Stimulated activated CD8-positive, alpha-beta memory T cell treated with anti-CD3 and anti-CD28 coated beads, Interleukin-15, amount 100 ng/mL, for 24 hours (primary cell): ENCODE measurements around the gene TRIM37.

ENCODE experiments used
- DNase-seq: peaks from one replicate; pipeline ENCODE4 v3.0.0-alpha.2; 2020; ENCODE audit warnings: low read depth

The TRIM37 gene

DNA sequence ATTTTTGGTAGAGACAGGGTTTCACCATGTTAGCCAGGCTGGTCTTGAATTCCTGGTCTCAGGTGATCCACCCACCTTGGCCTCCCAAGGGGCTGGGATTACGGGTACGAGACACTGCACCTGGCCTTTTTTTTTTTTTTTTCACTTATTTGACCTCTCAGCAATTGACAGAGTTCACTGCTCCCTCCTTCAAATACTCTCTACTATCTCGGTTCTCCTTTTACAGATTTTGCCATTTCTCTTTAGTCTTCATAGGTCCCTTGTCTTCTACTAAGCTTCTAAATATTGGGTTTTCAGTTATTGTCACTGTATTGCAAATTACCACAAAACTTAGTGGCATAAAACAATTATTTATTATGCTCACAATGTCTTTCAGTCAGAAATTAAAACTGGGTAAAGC is 159.3 kb downstream of the TRIM37 start:
- DNase-seq, result no peak

DNA sequence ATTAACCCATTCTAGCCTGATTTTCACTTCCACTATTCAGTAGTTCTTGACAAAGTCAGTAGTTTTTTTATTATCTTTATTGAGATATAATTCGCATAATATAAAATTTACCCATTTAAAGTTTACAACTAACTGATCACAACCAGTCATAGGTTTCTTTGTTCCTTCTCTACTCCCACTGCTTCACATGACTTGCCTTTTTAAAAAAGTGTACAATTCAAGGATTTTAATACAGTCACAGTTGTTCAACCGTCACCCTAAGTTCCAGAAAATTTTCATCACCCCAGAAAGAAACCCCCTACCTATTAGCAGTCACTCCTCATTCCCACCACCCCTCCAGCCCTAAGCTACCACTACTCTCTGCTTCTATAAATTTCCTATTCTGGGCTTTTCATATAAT is 162.5 kb downstream of the TRIM37 start:
- no peak for DNase-seq

DNA sequence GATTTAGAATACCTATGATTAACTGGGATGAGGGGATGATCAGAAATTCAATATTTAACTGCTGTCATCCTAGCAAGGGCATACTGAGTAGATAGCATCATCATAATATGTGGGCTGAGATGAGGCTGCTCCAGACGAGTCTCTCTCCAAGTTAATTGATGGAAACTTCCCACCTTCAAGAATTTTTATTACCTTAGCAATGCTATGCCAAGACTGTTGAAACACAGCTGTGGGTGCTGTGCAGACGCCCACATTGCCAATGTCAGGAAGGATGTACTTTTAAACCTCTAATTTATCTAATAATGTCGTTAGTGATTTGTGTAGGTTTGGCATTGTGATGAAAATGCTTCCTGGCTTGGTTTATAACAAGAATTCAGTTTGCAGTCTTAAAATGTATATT is 170.4 kb downstream of the TRIM37 start:
- DNase-seq, result no peak

DNA sequence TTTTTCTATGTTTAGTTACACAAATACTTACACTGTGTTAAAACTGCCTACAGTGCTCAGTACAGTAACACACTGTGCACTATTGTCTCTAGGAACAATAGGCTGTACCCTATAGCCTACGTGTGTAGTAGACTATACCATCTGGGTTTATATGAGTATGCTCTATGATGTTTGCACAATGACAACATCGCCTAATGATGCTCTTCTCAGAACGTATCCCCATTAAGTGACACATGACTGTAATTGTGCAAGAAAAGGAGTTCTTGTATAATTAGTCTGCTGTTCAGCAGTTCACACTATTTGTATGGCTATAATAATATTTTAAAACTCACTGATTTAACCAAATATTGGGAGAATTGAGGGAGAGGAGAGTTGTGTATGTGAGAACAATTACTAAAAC is 173.7 kb downstream of the TRIM37 start:
- no peak for DNase-seq
